ENCODE measurements around the gene LGMN.

DNA sequence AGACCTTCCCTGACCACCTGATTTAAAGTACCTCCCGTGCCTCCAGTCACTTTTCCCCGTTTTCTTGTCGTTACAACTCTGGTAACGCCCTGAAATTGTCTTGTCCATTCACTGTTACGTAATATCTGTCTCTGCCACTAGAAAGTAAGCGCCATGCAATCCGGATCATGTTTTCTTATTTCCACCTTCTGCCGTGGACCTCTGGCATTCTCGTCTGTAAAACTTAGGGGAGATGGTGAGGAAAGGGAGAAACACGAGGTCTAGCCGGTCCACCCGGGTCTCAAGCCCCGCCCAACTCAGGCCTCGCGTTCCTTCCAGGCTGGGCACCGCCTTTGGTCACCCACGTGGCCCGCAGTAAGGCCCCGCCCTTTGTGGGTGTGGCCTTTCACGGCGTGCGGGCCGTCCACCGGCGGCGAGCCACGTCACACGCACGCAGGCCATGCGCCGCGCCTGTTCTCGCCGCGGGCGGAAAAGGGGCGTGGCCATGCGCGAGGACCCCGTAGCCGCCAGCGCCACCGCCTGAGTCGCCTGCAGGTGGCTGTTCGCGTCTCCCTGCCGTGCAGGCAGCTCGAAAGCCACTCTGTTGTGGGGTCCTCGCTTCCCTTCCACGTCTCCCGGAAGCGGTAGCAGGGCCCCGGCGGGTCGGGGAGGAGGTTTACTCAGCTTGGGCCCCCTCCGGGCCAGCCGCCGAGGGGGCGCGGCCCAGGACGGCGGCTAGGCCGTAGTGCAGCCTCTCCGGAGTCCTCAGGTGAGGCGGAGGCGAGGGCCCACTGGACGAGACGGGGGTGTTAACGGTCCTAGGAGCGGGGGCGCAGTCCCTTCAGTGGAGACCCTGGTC lies 45.5 kb upstream of the LGMN start, which contains the start of gene GOLGA5:
- TF ChIP-seq, protein P1, sequence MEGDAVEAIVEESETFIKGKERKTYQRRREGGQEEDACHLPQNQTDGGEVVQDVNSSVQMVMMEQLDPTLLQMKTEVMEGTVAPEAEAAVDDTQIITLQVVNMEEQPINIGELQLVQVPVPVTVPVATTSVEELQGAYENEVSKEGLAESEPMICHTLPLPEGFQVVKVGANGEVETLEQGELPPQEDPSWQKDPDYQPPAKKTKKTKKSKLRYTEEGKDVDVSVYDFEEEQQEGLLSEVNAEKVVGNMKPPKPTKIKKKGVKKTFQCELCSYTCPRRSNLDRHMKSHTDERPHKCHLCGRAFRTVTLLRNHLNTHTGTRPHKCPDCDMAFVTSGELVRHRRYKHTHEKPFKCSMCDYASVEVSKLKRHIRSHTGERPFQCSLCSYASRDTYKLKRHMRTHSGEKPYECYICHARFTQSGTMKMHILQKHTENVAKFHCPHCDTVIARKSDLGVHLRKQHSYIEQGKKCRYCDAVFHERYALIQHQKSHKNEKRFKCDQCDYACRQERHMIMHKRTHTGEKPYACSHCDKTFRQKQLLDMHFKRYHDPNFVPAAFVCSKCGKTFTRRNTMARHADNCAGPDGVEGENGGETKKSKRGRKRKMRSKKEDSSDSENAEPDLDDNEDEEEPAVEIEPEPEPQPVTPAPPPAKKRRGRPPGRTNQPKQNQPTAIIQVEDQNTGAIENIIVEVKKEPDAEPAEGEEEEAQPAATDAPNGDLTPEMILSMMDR (IDR thresholded peaks at IDR 0.05; ENCODE audit: low read depth, low read length, poor library complexity, severe bottlenecking): no peak
- no peak for TF ChIP-seq EZH2phosphoT487 (IDR thresholded peaks at IDR 0.05; ENCODE audit: borderline replicate concordance, low read length)
